ENCODE data around the gene SAFB.

- TF ChIP-seq CTCF (IDR thresholded peaks at IDR 0.05) (no peak), ZFX (IDR thresholded peaks at IDR 0.05; ENCODE audit: borderline replicate concordance) (no peak)
These were observed 70.6 kb downstream of the SAFB start for GRCh38 chr19:5693195-5694166.
